Loucy (cell line): ENCODE measurements around the gene CHST11.

ENCODE experiments used
- H2AFZ ChIP-seq: fragments of 200-600 bp; sonication (generic); 2 replicates; pipeline ENCODE4 v1.6.0; 2016; ENCODE audit warnings: antibody characterized with exemption, mild to moderate bottlenecking, low read length, moderate library complexity
- H3F3A ChIP-seq: fragments of 200-600 bp; 2 replicates; pipeline ENCODE4 v1.6.0; 2016; ENCODE audit warnings: antibody characterized with exemption, low read depth, mild to moderate bottlenecking
- H3K27me3 ChIP-seq: fragments of 200-600 bp; sonication (generic); 2 replicates; pipeline ENCODE4 v1.6.1; 2014; ENCODE audit warnings: low read length, mild to moderate bottlenecking; ENCODE audit not compliant: insufficient read depth, poor library complexity, severe bottlenecking
- H3K36me3 ChIP-seq: fragments of 200-600 bp; sonication (generic); 2 replicates; pipeline ENCODE4 v1.6.1; 2016; ENCODE audit warnings: low read length; ENCODE audit not compliant: insufficient read depth
- H3K4me1 ChIP-seq: fragments of 200-600 bp; sonication (generic); 2 replicates; pipeline ENCODE4 v1.5.1; 2014; ENCODE audit warnings: low read length, mild to moderate bottlenecking; ENCODE audit not compliant: insufficient read depth, poor library complexity, severe bottlenecking
- H3K4me2 ChIP-seq: fragments of 200-600 bp; sonication (generic); 2 replicates; pipeline ENCODE4 v1.6.0; 2014; ENCODE audit warnings: antibody characterized with exemption, low read length, low read depth, mild to moderate bottlenecking; ENCODE audit not compliant: poor library complexity, severe bottlenecking
- H3K4me3 ChIP-seq: fragments of 200-600 bp; sonication (generic); 2 replicates; pipeline ENCODE4 v1.5.1; 2014; ENCODE audit warnings: low read length, mild to moderate bottlenecking, mixed read lengths; ENCODE audit not compliant: poor library complexity, severe bottlenecking
- H3K79me2 ChIP-seq: fragments of 200-600 bp; sonication (generic); 2 replicates; pipeline ENCODE4 v1.6.1; 2014; ENCODE audit warnings: low read length; ENCODE audit not compliant: insufficient read depth
- H3K9ac ChIP-seq: fragments of 200-600 bp; sonication (generic); 2 replicates; pipeline ENCODE4 v1.6.0; 2014; ENCODE audit warnings: mild to moderate bottlenecking, low read depth, low read length, moderate library complexity; ENCODE audit not compliant: poor library complexity, severe bottlenecking
- H3K9me2 ChIP-seq: fragments of 200-600 bp; sonication (generic); replicated peaks from 2 replicates; pipeline ENCODE4 v1.6.1; 2016; ENCODE audit warnings: low read depth, low read length, mixed read lengths
- H3K9me3 ChIP-seq: fragments of 200-600 bp; sonication (generic); 2 replicates; pipeline ENCODE4 v1.6.1; 2014; ENCODE audit warnings: mild to moderate bottlenecking, antibody characterized with exemption, low read length, low read depth; ENCODE audit not compliant: insufficient read depth
- H4K20me1 ChIP-seq: fragments of 200-600 bp; sonication (generic); 2 replicates; pipeline ENCODE4 v1.6.0; 2014; ENCODE audit warnings: antibody characterized with exemption, low read length, mild to moderate bottlenecking; ENCODE audit not compliant: insufficient read depth, poor library complexity, severe bottlenecking
- CTCF ChIP-seq: fragments of 200-600 bp; sonication (generic); conservative IDR thresholded peaks from 2 replicates; pipeline ENCODE4 v1.5.1; 2014; ENCODE audit warnings: mild to moderate bottlenecking, antibody characterized with exemption, low read length
- EZH2phosphoT487 ChIP-seq: fragments of 200-600 bp; IDR thresholded peaks from 2 replicates; pipeline ENCODE4 v1.6.1; 2018; ENCODE audit warnings: antibody characterized with exemption, mild to moderate bottlenecking, moderate library complexity, borderline replicate concordance

CHST11 gene

DNA sequence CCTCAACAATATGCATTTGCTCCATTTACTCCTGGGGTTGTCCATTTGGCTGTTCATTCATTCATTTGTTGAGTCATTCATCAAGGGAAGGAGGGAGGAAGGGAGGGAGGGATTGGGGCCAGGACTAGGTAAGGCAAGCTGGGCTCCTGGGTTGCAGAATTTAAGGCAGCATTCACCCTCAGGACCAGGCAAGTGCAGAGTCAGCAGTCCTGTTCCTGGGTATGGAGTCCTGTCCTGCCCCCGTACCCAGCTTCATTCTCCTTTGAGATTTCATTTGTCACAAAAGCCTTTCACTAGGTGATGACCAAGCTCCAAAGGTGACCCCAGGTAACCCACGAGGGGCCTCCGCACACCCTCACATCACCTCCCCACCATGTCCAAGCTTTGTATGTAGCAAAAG lies 178.1 kb downstream of the CHST11 start:
- H3K27me3 ChIP-seq: no peaks in the 10 kb centered on the region
- peaks cover 6% of the 10 kb centered on the region; the same call in 1 of the 2 replicates for H3K9me3 ChIP-seq
- peaks cover 4% of the 10 kb centered on the region for H3K4me1 ChIP-seq
- peaks cover 70% of the 10 kb centered on the region for H3K36me3 ChIP-seq
- H3K4me3 ChIP-seq: no peak overlapping the region
- no peak overlapping the region for H3K9ac ChIP-seq
- H4K20me1 ChIP-seq: peaks cover 96% of the 10 kb centered on the region
- no peak overlapping the region for H2AFZ ChIP-seq
- H3F3A ChIP-seq: no peaks in the 10 kb centered on the region
- H3K4me2 ChIP-seq: no peak overlapping the region
- H3K79me2 ChIP-seq: peaks cover 97% of the 10 kb centered on the region
- TF ChIP-seq CTCF (no peak), EZH2phosphoT487 (no peak)
- no peaks in the 10 kb centered on the region for H3K9me2 ChIP-seq

DNA sequence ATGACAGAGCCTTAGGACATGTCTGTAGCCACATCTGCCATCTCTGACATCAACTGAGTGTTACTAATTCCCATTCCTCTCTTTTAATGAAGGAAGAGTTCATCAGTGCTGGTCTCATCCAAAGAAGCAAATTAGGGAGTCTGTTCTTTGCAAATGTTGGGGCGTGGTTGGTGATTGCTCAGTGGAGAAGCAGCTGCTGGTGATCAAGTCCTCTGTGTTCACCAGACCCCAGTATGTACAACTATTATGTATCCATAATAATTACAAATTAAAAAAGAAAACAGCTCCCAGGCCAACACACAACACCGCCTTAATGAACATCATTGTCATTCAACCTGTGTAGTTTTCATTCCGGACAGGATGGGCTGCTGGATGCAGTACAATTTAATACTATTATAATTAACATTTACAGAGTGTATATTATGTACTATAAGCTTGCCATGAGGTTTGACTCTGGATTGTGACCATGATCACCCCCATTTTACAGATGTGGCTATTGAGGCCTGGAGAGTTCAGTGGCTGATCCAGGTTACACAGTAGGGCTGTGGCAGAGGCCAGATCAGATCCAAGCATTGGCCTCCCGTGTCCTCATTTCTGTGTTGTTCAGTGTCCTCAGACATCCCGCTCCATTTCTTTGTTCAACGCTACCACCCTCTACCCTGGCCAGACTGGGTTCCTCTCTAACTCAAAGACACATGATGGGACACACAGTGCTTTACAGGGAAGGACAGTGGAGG lies 179.0 kb downstream of the CHST11 start:
- H3K9me2 ChIP-seq: no peaks in the 10 kb centered on the region
- TF ChIP-seq CTCF: no peak
- no peak for TF ChIP-seq EZH2phosphoT487
- peaks cover 89% of the 10 kb centered on the region for H4K20me1 ChIP-seq

DNA sequence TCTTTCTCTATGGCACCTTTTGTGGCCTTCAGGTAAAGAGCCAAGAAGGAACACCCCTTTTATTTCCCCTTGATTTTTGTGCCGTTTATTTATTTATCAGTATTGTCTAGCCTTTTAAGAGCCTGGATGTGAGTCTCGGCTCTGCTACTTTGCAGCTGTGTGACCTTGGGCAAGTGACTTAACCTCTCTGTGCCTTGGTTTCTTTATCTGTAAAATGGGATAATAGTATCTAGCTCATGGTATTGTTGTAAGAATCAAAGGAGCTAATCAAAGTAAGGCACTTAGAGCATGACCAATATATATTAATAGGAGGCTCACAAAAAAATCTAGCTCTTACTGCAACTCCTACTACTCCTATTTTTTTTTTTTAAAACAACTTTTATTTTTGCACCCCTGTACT lies 179.7 kb downstream of the CHST11 start:
- Histone ChIP-seq H3K4me3 (no peak overlapping the region), H3K9me3 (peaks cover 11% of the 10 kb centered on the region; the same call in 1 of the 2 replicates), H3K36me3 (peaks cover 71% of the 10 kb centered on the region), H3K79me2 (peaks cover 97% of the 10 kb centered on the region), H3K9me2 (no peaks in the 10 kb centered on the region), H3F3A (no peaks in the 10 kb centered on the region), H2AFZ (no peak overlapping the region), H3K9ac (no peak overlapping the region), H3K4me2 (no peak overlapping the region), H3K27me3 (no peaks in the 10 kb centered on the region), H3K4me1 (peaks cover 4% of the 10 kb centered on the region), H4K20me1 (peaks cover 87% of the 10 kb centered on the region)
- TF ChIP-seq EZH2phosphoT487 (no peak), CTCF (no peak)

More for the DNA sequence above, 179.0 kb downstream of the CHST11 start:
- H2AFZ ChIP-seq: no peak overlapping the region
- peaks cover 4% of the 10 kb centered on the region for H3K4me1 ChIP-seq
- H3K27me3 ChIP-seq: no peaks in the 10 kb centered on the region
- no peak overlapping the region for H3K9ac ChIP-seq
- no peak overlapping the region for H3K4me2 ChIP-seq
- peaks cover 97% of the 10 kb centered on the region for H3K79me2 ChIP-seq
- peaks cover 70% of the 10 kb centered on the region for H3K36me3 ChIP-seq
- no peak overlapping the region for H3K4me3 ChIP-seq
- peaks cover 11% of the 10 kb centered on the region; the same call in 1 of the 2 replicates for H3K9me3 ChIP-seq
- no peaks in the 10 kb centered on the region for H3F3A ChIP-seq
